DLD1 (cell line): ENCODE data around the gene GRID1.

Source experiments
- in situ Hi-C: cut with HindIII; loops from 2 replicates; pipeline ENCODE4 v1.10.0; 2017; ENCODE audit warnings: low sequenced_read_pairs

GRID1 gene

DNA sequence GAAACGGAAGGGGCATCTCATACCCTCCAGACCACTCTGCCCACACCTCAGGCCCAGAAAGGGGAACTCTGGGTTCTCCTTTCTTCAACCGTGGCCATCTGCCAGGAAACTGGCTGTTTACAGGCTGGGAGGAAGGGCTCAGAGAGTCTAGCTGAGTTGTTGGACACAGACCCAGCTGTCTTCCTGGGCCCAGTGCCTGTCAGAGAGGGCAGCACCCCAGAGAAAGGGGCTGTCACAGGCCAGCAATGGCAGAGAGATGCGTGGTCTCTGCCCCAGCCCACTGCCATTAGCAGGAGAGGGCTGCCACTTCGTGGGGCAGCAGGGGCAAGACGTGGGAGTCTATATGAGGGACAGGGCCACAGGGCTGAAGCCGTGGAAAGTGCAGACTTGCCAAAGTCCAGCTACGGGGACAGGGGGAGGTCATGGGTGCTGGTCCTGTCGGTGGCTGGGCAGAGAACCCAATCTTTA is 11.0 kb downstream of the GRID1 start:
- in situ Hi-C loops, result no loop called here

DNA sequence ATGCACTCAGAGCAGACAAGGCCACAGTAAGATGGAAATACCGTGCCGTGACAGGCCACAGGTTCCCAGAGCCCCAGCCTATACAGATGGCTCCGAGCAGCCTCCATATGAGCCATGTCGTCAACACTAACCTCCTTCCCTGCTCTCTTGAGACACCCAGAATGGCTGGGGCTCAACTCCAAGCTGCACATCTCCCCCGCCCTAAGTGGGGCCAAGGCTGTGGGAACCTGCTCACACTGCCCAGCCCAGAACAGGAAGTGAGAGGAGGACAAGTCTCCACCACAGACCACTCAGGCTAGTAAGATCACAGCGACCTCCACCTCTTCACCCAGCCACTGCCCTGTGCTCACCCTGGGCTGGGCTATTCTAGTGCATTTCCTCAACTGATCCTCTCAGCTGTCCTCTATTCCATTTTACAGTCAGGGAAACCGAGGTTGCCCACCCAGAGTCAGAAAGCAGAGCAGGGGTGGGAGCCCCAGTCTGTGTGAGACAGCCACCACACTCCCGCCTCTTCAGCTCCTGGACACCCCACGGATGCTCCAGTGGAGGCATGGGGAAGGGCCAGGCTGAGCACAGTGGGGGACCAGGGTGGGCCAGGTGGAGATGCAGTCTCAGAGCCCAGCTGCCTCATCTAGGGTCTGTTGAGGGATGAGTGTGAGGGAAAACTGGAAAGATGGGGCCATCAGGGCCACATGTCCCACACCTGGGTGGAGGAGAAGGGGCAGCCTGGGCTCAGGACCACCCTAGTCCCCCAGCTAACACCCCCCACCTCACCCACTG is 11.6 kb downstream of the GRID1 start:
- in situ Hi-C loops, result no loop called here

DNA sequence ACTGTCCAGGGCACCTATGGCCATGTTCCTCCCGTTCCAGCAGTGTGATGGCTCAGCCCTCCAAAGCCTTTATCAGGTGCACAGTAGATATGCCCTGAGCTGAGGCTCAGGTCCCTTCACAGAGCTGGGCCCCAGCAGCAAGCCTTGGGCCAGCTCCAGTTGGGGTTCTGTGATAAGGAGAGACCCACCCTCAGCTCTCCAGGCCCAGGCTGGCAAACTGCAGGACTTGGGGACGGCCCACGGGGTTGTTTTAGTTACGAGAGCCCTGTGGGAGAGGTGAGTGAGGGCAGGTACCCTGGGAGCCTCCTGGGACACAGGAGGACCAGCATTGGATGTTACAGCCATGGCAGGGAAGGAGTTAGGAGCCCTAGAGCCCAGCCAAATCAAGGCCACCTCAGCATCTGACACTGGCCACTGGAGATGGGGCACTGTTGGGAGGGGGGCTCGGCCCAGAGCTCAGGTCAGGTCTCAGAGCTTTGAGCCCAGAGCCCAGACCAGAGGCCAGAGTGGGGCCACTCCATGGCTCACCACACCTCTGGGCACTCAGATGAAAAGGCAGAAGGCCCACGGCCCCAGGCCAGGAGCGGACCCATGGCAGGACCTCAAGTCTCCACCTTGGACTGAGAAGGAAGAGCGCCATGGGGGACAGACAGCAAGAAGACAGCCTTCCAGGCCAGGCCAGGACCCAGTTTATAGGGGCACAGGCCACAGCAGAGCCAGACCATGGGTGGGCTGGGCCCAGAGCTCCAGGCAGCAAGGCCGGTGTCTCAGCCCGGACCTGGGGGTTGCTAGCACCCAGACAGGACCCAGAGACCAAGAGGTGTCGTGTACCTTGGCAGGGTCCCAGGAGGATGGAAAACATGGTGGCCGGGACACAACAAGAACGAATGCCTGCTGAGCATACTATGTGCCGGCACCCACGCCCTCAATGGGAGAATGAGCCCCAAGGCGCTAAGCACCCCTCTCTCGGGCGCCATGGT is 12.8 kb downstream of the GRID1 start:
- in situ Hi-C loops, result no loop called here

DNA sequence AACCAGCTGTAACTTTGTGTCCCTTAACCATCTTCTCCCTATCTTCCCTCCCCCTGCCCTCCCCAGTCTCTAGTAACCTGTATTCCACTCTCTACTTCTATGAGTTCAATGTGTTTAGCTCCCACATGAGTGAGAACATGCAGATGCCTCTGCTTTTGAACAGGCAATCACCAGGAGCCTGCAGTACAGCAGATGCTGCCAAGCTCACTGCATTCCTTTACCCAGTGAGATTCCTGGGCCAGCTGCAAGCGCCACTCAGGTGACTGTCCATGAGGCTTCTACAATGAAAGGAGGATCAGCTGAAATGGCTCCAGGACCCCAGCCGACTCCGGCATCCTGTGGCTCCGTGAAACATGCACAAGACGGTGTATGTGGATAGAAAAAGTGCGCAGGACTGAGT is 15.7 kb downstream of the GRID1 start:
- in situ Hi-C loops, result no loop called here

DNA sequence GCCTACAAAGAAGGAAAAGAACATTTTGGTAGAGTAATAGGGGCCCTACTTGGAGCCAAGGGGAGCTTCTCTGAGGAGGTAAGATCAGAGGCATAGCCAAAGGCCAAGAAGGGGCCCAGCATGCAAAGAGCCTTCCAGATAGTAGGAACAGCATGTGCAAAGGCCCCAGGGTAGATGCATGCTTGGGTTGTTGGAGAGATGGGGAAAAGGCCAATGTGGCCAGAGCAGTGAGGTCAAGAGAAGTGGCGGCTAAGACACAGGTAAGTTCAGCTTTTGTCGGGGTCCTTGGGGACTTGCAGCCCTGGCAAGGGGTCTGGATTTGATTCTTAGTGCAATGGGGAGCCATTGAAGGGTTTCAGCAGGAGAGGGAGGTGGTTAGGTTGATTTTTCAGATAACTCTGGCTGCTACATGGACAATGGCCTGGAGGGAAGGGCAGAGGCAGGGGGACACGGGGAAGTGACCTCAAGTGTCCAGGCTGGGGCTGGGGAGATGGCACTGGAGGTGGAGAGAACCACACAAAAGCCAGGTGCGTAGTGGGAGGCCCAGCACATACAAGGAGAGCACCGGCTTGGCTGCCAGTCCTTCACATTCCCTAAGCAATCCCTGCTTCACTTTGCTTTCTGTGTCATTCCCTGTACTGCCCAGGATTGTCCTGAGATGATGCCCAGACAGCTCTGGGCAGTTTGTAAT is 16.5 kb downstream of the GRID1 start:
- in situ Hi-C loops, result no loop called here

DNA sequence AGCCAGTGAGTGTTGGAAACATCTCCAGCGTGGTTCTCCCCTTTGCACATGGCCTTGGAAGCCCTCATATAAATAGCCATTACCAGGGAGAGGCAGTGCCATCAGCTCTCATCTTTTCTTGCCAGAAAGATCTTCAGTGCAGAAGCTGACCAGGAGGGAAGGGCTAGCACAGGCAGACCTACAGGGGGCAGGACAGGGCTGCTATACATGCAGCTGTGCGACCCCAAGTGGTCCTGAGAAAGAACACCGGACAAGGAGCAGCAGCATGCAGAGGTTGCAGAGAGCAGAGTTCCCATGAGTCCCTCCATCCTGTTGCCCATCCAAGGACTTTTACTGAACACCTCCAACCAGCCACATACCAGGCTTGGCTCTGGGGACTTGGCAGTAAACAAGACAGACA is 17.1 kb downstream of the GRID1 start:
- in situ Hi-C loops, result no loop called here

DNA sequence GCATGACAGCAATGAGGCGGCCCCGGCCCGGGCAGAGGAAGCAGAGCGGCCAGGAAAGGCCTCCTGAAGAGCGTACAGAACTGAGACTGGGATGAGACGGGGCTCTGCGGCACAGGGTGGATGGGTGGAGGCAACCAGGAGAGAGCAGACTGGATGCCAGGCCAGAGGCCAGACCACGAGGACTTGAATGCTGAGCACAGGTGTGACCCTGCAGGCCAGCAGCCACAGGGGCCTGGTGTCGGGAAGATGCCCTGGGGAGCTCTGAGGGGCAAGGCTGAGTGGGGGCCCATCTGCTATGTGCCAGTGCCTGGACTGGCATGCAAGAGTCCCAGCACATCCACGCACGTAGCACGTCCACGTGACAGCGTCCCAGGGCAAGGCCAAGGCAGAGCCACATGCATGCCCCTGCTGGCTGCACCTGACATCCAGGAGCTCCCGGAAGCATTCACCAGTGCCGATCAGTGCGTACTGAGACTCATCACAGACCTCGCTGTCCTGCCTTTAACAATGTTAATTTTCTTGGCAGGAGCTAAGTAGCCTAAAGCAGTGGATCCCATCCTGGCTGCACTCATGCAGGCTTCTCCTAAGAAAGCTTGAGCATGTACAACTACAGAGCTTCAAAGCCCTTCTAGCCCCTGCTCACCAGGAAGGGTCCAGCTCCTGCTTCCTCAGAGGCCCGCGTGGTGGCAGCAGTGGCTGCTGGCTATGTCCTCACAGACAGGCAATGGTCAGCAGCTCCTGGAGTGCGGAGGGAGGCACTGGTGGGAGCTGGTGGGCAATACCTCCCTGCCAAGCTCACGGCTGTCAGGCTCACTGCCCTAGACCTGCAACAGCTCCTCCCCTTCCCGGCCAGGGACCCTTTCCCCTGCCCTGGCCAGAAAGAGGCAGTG is 18.0 kb downstream of the GRID1 start:
- in situ Hi-C loops, result no loop called here

DNA sequence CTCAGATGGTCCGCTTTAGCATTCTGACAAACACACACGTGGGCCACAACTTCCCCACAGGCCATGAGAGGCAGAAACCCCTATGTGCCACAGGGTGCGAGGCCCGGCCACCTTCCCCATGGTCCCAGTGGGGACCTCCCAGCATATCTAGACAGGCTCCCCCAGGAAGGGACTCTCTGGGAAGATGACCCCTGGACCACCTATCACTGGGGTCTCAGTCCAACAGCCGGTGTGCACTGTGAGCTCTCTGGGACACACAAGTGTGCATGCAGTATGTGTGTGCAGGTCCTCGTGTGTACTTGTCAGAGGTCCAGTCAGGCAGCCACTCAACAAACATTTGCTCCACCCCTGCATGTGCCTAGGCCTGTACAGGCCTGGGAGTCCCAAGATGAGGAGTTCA is 18.7 kb downstream of the GRID1 start:
- in situ Hi-C loops, result no loop called here

DNA sequence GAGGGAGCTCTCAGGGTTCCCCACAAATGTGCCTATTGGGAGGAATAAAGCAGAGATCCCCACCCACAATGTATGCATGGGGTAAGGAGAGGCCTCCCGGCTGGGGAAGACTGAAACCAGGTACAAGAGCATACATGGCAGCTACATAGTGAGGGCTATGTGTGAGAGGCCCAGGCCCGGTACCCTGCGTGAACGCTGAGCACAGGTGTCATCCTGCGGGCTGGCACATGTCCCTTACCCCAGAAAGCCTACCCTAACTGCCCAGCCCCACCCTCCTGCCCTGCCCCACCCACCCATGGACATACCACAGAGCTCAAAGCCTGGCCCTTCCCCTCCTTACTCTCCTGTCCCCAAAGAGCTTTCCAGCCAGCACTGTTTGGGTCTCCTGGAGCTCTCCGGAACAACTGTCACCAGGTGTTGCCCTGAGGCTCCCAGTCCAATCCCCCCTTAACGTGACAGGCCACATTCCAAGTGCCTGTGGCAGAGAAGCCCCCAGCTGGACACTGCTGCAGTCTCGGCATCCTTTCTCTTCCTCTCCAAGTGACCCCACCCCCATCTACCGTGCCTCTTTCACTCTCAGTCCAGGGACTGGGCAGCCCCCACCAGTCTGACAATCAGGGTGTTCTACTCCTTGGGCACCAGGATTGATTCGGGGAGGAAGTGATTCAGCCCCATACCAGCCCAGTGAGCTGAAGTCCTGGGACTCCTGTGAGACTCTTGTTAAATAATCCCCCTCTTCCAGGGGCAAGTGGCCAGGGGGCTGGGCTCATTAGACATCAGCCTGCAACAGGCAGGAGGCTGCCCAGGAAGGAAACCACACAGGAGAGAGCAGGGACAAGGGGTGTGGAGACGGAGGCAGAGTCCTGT is 19.6 kb downstream of the GRID1 start:
- in situ Hi-C loops, result no loop called here

DNA sequence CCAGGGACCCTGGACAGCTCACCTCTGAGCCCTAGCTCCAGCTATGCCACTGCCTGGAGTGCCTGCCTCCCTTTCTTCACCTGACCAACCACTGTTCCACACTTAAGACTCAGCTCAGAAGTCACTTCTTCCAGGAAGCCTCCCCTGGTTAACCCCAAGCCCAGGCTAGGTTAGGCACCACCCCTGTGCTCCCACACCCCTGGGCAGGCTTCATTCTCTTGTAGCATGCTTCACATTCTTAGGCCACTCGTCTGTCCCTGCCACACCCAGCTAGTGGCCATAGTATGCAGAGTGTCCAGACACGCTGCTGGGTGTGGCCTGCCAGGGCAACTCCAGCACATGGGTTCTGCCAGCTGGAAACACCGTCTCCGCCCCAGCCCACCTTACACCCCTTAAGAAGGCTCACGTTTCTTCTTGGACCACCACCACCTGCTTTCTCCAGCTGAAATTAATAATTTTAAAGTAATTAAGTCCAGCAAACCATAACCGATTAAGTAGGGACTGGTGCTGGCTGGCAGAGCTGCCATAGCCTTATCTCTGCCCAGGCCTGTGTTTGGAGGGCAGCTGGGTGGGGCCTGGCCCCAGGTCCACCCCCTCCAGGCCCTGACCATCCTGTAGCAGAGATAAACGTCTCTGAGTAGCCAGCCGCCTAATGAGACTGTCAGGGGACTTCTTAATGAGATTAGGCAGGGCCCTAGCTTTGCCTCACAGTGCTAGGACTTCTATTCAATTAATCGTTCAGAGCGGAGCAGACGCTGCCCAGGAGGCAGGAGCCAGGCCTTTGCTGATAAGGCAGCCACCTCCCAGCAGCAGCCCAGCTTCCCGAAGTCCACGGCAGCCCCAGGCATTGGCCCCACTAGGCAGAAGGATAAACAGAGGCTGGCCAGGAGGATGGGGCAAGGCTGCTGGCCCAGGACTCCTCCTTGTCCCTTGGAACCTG is 20.5 kb downstream of the GRID1 start:
- in situ Hi-C loops, result no loop called here

DNA sequence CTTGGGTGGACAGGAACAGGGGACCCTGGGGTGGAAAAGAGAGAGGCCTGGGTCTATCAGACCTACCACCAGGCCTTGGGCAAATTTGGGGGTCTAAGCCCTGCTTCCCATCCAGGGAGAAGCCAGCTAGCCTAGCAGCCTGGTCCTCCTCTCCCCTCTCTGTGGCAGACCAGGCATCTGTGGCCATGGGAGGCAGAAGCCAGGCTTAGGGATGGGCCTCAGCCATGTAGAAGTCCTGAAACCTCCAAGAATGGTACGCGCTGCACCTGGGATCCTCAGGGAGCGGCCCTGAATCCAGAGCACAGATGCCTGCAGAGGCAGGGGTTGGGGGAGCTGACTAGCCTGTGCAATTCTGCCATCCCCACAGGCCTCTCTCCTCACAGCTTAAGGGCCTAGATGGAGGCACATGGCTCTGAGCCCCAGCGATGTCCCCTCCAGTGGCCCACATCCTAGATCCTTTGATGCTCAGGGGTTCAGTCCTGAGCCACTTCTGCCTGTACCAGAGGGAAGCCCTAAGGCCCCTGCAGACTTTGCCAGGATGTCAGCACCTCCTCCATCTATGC is 21.2 kb downstream of the GRID1 start:
- in situ Hi-C loops, result no loop called here

DNA sequence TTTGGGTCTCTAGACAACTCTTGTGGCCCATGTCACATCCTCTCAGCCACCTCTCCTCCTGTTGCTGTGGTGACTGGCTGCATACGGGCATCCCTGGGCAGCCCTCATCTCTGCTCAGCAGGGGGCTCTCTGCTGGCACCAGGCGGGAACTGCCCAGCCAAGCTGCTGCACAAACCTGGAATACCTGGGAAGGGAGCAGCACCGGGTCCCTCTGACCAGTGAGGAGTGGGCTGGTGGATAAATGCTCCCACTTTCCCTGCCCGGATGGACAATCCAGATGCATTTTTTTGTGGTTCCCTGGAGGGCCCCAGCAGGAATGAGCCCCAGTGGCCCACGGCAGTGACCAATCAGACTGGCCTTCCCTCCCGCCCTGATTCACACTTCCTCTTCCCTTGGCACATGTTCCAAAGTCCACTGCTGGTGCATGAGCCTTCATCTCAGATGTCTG is 21.9 kb downstream of the GRID1 start:
- in situ Hi-C loops, result no loop called here

DNA sequence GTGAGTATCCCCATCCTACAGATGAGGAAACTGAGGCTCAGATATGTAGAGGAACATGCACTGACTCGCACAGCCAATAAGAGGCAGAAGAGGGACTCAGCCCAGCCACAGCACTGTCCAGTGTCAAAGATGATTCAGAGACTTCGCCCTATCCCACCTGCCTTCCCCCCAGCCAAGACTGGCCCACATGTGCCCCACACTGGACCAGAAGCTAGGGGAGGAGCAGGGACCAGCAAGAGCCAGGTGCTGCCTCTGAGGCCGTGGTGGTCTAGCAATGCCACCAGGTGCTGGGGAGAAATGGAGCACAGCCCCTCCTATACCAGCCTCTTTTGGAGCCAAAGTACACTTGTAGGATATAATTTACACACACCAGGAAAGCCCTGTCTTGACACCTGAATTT is 22.3 kb downstream of the GRID1 start:
- in situ Hi-C loops, result no loop called here

DNA sequence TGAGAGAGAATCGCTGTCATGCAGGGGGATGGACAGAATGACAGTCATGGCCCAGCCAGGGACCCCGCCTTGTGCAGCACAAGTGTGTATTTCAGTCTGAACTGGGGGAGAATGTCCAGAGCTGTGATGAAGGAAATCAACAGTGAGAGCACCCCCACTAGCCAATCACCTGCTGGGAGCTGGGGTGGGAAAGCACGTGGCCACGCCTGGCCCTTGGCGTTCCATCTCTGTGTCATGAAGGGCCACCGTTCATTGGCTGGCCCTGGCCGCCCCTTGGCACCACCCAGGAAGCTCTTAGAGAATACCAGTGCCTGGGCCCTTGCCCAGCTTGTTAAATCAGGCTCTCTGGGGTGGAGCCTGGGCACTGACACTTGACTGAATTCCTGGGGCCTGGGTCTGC is 22.8 kb downstream of the GRID1 start:
- in situ Hi-C loops, result no loop called here

DNA sequence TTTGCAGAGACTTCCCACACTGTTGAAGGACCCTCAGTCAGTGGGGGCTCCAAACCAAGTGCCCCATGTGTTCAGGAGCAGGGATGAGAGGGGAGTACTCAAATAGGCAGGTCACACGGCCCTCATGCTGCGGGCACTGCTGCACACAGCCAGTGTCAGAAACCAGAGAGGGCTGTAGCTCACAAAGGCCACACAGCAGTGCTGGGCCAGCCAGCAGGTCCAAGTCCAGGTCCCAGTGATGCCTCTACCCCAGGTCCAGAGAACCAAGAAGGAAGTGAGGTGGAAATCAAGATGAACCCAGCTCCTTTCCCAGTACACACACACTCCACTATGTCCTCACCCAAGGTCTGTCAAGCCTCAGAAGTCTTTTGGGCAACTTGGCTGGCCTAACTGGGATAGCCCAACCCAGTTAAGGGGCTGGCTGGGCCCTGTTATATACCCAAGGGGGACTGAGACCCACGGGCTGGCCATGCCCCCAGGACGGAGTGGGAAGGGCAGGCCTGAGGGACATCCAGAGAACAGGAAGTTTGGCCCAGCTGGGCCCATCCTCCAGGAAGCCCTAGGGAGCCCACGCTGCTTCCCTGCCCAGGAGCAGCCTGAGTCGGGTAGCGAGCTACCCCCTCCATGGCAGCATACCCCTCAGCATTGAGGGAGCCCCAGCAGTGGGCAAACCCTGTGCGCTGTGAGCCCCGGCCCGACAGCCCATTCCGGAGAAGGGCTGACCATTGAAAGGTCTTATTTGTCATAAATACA is 24.3 kb downstream of the GRID1 start:
- in situ Hi-C loops, result no loop called here

DNA sequence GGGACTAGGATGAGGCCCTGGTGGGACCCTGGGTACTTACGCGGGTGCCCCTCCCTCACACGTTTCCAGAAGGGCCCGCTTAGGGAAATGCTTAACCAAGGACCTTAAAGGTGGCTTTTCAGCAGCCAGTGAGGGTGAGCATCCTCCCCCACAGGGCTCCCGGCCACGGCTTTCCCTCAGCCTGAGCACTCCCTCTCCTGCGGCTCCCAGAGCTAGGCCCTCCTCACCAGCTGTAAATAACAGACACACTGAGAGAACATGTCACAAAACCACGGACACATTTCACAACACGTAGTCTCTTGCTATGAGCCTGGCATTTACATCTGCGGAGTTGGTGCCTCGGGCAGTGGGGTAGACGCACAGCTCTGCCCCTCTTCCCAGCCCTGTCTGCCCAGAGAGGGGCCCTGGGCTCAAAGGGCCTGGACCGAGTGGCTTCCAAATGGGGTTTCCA is 25.2 kb downstream of the GRID1 start:
- in situ Hi-C loops, result no loop called here

DNA sequence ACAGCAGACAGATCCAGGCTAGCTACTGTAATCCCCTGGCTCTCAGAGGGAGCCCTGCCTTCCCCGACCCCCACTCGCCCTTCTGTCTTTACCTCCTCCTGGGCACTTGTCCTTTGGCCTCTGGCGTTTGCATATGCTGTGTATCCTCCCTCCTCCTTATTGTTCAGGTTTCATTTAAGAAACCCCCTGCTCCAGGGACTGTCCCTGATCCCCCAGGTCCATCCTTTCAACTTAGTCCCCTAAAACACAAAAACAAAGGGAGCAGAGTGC is 25.7 kb downstream of the GRID1 start:
- in situ Hi-C loops, result no loop called here
